HEK293 (cell line): ENCODE measurements around the gene KCNC4.

Source experiments
- KLF8 ChIP-seq: fragments of 450-650 bp; formaldehyde crosslinking; IDR thresholded peaks from 2 replicates; pipeline ENCODE4 v1.5.1; 2016; ENCODE audit warnings: missing biosample characterization, missing genetic modification characterization
- SP2 ChIP-seq: fragments of 450-650 bp; formaldehyde crosslinking; IDR thresholded peaks from 2 replicates; pipeline ENCODE4 v1.5.1; 2016; ENCODE audit warnings: missing biosample characterization, missing genetic modification characterization
- ZNF558 ChIP-seq: fragments of 450-650 bp; formaldehyde crosslinking; IDR thresholded peaks from 2 replicates; pipeline ENCODE4 v1.5.1; 2016; ENCODE audit warnings: missing biosample characterization, missing genetic modification characterization
- TF ChIP-seq, protein P1 (sequence below): fragments of 450-650 bp; formaldehyde crosslinking; IDR thresholded peaks from 2 replicates; pipeline ENCODE4 v1.5.1; 2016; ENCODE audit warnings: missing biosample characterization, missing genetic modification characterization
- TF ChIP-seq, protein P2 (sequence below): fragments of 450-650 bp; IDR thresholded peaks from 2 replicates; pipeline ENCODE4 v1.5.1; 2018; ENCODE audit warnings: missing biosample characterization, mild to moderate bottlenecking, missing genetic modification characterization

DNA sequence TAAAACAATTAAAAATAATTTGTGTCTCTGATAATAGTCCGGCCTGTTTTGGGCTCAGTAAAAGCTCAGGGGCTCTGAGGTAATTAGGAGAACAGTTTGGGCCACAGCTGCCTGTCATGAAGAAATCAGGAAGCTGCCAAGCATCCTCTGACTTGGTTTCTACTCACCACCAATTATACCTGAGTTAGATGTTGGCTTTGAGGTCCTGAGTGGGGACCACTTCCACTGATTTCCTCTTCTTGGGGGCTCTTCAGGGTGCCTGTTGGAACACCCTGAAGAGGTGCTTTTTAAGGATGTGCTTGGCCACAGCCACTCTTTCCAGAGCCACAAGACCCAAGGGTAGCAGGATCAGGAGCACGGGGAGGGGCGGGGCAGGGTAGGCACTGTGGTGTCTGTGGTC is 48.9 kb upstream of the KCNC4 start:
- TF ChIP-seq, protein P1, sequence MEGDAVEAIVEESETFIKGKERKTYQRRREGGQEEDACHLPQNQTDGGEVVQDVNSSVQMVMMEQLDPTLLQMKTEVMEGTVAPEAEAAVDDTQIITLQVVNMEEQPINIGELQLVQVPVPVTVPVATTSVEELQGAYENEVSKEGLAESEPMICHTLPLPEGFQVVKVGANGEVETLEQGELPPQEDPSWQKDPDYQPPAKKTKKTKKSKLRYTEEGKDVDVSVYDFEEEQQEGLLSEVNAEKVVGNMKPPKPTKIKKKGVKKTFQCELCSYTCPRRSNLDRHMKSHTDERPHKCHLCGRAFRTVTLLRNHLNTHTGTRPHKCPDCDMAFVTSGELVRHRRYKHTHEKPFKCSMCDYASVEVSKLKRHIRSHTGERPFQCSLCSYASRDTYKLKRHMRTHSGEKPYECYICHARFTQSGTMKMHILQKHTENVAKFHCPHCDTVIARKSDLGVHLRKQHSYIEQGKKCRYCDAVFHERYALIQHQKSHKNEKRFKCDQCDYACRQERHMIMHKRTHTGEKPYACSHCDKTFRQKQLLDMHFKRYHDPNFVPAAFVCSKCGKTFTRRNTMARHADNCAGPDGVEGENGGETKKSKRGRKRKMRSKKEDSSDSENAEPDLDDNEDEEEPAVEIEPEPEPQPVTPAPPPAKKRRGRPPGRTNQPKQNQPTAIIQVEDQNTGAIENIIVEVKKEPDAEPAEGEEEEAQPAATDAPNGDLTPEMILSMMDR (tag by site-specific recombination) = no peak
- TF ChIP-seq KLF8 (tag by site-specific recombination) = no peak
- TF ChIP-seq SP2 (tag by site-specific recombination) = no peak
- TF ChIP-seq ZNF558 (tag by site-specific recombination) = no peak
- TF ChIP-seq, protein P2, sequence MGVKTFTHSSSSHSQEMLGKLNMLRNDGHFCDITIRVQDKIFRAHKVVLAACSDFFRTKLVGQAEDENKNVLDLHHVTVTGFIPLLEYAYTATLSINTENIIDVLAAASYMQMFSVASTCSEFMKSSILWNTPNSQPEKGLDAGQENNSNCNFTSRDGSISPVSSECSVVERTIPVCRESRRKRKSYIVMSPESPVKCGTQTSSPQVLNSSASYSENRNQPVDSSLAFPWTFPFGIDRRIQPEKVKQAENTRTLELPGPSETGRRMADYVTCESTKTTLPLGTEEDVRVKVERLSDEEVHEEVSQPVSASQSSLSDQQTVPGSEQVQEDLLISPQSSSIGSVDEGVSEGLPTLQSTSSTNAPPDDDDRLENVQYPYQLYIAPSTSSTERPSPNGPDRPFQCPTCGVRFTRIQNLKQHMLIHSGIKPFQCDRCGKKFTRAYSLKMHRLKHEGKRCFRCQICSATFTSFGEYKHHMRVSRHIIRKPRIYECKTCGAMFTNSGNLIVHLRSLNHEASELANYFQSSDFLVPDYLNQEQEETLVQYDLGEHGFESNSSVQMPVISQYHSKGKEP (tag by site-specific recombination) = no peak
